Iris pigment epithelial cell (primary cell): ENCODE results near the gene MED4.
A peak's percentile ranks its signal among the peaks of the same experiment; 100 is the strongest.

Experiments
- DNase-seq: peaks from one replicate; pipeline ENCODE4 v3.0.0-alpha.2; 2011; ENCODE audit warnings: low read depth

Gene MED4, protein sequence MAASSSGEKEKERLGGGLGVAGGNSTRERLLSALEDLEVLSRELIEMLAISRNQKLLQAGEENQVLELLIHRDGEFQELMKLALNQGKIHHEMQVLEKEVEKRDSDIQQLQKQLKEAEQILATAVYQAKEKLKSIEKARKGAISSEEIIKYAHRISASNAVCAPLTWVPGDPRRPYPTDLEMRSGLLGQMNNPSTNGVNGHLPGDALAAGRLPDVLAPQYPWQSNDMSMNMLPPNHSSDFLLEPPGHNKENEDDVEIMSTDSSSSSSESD

GRCh38 chr13:48094781-48095502, at the start of gene MED4:
MED4 (minus strand) TSS chr13:48095104; CDS start chr13:48095078, 26 bp downstream.
- peak; percentile 90 for DNase-seq

DNA sequence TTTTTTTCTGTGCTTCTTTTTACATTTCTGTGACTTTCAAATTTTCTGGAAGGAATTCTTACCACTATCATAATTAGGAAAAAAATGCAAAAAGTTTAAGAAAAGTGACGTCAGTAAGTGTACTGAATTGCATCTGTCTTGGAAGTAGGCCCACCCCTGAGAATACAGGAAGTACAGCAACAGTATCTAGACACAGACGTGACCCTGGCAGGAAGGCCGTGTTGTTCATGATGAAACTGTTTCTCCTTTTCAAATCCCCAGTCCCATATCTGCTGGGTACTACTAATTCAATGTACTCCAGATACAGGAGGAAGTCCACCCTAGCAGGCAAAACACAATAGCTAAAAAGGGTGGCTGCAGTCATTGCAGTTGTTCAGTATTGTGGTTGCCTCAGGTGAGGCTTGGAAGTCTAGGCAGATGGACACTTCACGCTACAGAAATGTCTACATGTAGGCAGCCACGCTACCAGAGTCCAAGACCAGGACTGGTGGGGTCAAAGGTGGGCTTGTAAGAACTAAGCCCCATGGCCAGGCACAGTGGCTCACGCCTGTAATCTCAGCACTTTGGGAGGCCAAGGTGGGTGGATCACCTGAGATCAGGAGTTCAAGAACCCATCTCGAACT, 49.6 kb upstream of the MED4 start:
- DNase-seq = peak; percentile 63

GRCh38 chr13:48142436-48142835, 47.5 kb upstream of the MED4 start:
- DNase-seq = no peak

- no peak for DNase-seq
These were observed 43.4 kb upstream of the MED4 start for GRCh38 chr13:48138270-48138669.

DNA sequence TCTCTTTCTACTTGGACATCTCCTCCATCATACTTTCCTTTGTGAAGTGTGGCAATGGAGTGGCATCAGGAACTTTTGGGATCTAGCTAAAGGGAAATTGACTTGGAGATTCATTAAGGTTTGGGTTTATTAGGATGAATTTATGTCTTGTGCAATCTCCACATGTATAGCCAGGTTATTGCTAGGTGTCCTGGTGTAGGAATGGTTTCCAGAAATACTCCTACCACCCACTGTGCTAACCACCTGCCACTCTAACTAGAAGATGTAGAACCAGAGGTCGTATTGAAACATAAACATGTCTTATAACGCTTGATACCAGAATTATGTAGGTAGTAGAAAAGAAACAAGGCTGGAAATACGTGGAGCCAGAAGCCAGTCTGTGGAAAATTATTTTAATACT, 38.1 kb upstream of the MED4 start:
- DNase-seq = no peak

- DNase-seq = no peak
These were observed 36.6 kb upstream of the MED4 start for GRCh38 chr13:48131533-48131932.

DNA sequence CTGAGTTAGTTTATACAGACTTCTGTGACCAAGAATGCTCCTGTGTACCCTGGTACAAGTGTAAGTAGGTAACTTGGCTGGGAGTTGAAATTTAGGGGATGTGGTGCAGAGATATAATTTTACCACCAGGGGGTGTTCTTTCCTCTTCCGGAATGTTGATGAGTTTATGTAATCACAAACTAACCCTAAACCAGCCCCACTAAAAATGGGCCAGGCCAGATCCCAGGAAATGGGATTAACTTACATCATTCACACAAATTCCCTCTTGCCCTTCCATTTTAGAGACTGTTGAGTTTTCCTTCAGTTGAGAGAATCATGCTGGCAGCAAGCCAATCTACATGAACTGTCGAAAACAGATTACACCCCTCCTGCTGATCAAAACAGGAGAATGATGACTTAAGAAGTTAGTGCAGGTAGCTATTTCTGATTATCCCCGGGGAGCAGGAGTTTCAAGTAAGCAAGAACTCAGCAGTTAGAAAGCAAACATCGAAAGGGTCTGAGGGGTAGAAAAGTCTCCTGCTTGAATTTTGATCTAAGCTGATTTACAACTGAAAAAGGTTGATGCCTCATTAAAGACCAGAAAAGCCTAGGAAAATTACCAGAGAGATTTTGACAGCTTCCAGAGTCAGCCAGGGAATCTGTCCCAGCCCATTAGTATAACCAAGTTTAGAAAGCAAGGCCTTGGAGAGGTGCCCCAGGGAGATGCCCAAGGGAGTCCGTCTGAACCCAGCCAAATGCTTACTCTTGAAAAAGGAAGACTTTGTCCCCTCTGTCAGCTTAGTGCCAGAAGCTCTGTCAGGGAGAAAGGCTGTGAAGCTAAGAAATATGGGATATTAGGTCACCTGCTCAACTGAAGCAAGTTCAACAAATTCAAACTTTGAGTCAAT, 32.3 kb upstream of the MED4 start:
- DNase-seq = peak; percentile 58

DNA sequence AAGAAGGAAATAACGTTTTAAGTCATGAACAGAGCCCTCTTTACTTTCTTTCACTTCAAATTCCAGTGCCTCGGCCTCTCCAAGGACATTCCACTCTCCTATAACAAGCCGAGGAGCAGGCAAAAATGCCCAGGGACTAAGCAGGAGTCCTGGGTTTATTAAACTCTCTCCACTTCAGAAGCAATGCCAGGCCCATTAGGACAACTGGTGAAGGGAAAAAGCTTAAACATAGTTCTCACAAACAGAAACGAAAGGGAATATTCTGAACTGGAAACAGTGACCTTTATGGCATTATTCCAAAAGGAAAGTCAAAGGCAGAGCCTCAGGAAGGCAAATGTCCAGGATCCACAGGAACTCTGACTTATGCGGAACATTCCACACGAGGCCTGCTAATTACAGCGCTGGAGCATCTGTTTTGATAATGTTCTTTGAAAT, 30.9 kb upstream of the MED4 start:
- peak; percentile 35 for DNase-seq

- DNase-seq = no peak
These were observed 28.9 kb upstream of the MED4 start for GRCh38 chr13:48123812-48124211.

DNA sequence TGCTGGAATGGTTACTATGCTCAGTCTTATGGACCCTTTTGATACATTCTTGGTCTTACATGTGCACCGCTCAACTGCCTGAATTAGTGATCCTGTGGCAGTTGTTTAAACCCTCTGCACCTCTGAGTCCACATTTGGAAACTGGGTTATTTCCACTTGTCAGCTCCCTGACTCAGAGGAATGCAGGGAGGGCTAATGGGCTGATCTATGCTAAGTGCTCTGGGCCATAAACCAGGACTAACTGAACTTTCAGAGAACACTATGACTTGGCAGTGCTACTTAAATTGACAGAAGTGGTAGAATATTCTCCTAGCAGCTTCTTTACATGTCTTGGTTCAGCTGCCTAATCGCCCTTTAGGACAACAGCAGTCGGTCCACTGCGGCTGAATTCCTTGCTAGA, 26.8 kb upstream of the MED4 start:
- DNase-seq = peak; percentile 4

DNA sequence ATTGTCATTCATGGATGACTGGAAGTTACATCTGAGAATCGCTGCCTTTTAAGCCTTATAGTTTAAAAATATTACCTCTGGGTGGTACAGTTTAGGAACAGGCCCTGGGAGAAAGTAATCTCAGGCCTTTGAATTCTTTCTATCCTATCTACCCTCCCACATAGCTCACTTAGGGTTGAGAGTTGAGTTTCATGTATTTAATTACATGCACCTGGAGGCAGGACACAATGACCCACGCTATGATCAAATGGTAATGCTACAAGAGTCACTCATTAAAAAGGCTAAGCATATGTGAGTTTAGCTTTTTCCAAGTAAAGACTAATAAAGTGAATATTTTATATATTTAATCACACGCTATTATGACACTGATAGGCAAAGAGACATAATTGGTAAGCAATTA, 25.3 kb upstream of the MED4 start:
- no peak for DNase-seq

- DNase-seq = no peak
These were observed 23.1 kb upstream of the MED4 start for GRCh38 chr13:48118030-48118429.

- no peak for DNase-seq
These were observed 21.9 kb upstream of the MED4 start for GRCh38 chr13:48116808-48117207.

DNA sequence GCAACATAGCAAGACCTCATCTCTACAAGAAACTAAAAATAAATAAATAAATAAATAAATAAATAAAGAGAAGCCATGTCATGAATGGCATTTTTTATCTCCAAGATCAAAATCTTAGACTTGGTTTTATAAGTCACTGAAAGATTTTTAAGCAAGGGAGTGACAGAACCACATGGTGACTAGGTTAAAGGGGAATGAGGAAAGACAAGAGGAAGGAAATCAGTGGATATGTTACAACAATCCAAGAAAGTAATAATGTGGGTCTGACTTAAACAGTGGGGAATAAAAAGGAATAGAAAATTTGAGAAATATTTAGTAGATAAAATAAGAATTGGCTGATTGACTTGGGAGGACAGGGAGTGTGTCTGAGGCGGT, 18.8 kb upstream of the MED4 start:
- no peak for DNase-seq

GRCh38 chr13:48112896-48113755, 18.2 kb upstream of the MED4 start:
- DNase-seq = peak; percentile 25

DNA sequence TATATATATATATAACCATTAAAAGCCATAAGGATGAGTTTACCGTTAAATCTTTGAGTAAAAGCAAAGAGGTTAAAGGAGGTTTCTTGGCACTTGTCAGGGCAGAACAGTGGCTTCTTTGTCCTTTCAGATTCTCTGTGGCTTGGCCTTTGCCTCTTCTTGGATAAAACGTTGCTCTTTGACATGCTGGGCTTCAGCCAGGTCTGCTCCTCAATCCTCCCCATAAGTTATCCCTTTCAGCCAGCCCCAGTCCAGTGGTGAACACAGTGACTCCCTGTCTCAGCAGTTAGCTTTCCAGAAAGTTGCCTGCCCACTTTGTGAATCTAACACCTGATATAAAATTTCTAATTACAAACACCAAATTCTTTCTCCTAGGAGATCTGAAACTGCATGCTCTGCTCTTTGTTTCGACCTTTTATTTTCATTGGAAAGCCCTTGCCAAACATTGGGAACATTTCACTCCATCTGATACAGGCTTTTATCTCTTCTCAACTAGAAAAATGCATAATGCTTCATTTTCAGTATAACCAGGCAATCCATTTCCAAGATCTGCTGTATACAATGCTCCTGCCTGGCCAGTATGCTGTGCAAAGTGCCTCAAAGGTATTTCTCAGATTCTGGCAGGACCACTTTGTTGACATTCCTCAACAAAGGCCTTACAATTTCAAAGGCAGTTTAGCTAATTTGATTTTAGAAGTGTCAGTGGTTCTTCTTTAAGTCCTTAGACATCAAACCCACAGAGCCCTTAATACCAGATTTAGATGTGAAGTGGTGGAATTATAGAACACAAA, 16.2 kb upstream of the MED4 start:
- DNase-seq = peak; percentile 13

- DNase-seq = peak; percentile 29
These were observed 15.4 kb upstream of the MED4 start for GRCh38 chr13:48110132-48110868.

- no peak for DNase-seq
These were observed 13.2 kb upstream of the MED4 start for GRCh38 chr13:48108106-48108505.

- DNase-seq = no peak
These were observed 2.9 kb upstream of the MED4 start for GRCh38 chr13:48097793-48098192.

DNA sequence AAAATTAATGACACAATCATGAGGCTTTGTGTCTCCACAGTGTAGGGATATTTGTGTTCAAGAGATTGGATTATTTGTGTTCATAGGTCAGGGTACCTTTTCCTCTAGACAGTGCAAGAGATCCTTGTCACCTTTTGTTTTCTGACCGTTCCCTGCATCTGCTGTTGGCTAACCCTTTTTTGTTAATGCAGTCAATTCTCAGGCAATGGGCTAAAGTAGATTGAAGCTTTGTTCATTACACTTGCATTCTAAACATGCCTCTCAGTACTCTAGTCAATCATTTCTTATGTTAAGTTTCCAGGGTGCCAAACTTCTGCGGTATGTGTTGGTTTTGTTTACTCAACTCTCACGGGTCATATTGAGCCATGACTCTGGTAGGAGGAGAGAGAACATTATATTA, 1.8 kb upstream of the MED4 start:
- no peak for DNase-seq
